GM10266 (cell line): ENCODE data around the gene SH3GLB1.

ENCODE experiments used
- DNase-seq: peaks from one replicate; pipeline ENCODE4 v3.0.0; 2012; ENCODE audit errors: extremely low spot score
- TF ChIP-seq, protein P1 (sequence below): IDR thresholded peaks from 2 replicates; pipeline ENCODE4 v1.5.1; 2012; ENCODE audit warnings: mild to moderate bottlenecking, low read depth; ENCODE audit not compliant: control insufficient read depth, insufficient read depth; ENCODE audit errors: missing control alignments

The SH3GLB1 gene

GRCh38 chr1:86753700-86754099 lies 49.3 kb downstream of the SH3GLB1 start:
- no peak for DNase-seq
- TF ChIP-seq, protein P1, sequence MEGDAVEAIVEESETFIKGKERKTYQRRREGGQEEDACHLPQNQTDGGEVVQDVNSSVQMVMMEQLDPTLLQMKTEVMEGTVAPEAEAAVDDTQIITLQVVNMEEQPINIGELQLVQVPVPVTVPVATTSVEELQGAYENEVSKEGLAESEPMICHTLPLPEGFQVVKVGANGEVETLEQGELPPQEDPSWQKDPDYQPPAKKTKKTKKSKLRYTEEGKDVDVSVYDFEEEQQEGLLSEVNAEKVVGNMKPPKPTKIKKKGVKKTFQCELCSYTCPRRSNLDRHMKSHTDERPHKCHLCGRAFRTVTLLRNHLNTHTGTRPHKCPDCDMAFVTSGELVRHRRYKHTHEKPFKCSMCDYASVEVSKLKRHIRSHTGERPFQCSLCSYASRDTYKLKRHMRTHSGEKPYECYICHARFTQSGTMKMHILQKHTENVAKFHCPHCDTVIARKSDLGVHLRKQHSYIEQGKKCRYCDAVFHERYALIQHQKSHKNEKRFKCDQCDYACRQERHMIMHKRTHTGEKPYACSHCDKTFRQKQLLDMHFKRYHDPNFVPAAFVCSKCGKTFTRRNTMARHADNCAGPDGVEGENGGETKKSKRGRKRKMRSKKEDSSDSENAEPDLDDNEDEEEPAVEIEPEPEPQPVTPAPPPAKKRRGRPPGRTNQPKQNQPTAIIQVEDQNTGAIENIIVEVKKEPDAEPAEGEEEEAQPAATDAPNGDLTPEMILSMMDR = peak; percentile 18

DNA sequence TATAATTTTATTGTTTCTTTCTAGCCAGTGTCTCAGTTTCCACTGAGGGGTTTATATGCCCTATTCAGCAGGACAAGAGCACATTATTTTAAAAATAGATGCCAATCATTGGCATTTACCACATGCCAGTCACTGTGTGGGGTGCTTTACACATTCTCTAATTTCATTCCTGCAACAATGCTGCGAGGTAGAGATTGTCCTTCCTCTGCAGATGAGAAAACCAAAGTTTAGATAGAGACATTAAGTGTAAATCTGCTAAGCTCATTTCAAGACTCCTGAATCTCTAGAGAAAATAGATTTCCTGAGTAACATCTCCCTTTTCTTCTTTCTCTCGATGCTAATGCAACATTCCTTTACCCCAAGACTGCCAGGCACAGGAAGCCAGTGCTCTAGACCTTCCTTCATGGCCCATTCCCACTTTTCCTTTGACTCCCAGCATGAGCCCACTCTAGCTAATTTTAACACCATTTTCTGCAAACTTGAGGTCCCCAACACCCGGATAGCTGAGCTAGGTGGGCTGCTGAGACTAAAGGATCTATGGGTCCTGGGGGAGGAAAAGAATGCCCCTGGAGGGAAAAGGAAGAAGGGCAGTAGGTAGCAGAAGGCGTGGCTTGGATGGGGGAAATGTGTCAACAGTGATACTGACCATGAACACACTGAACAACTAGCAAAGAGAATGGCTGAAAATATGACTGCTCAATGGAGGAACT lies 50.0 kb downstream of the SH3GLB1 start:
- TF ChIP-seq, protein P1 = no peak
- DNase-seq = no peak

GRCh38 chr1:86756062-86756406 lies 51.7 kb downstream of the SH3GLB1 start:
- DNase-seq = no peak
- TF ChIP-seq, protein P1 = no peak

DNA sequence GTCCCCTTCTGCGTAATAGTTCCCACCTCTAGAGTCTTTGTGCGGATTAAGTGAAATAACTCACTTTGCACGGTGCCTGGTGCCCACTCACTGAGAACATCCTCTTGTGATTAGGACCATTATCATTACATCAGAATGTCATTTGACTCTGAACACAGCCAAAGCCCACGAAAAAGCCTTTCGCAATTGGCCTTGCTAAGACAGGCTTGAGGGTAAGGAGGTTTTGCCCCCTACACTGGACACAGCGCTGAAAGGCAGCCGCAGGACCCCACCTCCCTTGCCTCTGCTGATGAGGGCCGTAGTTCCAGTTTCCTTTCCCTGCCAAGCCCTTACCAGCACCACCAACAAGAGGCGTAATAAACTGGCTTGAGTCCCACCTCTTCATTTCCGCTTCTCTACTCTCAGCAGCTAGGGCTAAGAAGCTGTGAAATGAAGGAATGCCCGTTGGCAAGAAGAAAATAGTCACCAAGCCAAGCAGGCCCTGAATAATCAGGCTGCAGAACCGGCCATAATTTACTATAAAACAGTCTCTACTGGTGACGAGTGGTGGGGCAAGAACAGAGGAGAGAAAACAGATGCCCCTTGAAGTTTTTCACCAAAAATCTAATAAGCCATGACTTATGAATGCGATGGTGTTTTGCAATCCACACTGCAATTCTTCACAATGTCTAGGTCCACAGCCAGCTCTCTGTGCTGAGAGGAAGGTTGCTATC lies 53.1 kb downstream of the SH3GLB1 start:
- TF ChIP-seq, protein P1 = no peak
- no peak for DNase-seq

DNA sequence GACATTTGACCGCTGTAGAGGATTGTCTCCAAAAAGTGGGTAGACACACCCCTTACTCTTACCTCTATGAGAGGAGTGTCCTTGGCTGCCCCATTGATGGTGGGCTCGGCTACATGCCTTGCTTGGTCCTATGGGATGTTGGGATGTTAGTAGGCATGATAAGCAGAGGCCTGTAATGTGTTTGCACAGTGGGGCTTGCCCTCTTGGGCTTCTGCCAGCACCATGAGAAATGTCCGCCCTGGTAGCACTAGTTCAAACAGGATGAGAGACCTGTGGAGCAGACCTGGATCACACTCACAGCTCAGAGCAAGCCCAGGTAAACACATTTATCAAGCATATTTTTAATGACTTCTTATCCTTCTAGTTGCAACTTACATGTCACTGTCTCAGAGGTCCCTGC lies 54.2 kb downstream of the SH3GLB1 start:
- TF ChIP-seq, protein P1 = no peak
- no peak for DNase-seq

- TF ChIP-seq, protein P1 = no peak
- DNase-seq = no peak
Measured at GRCh38 chr1:86760199-86760598, 55.8 kb downstream of the SH3GLB1 start.

DNA sequence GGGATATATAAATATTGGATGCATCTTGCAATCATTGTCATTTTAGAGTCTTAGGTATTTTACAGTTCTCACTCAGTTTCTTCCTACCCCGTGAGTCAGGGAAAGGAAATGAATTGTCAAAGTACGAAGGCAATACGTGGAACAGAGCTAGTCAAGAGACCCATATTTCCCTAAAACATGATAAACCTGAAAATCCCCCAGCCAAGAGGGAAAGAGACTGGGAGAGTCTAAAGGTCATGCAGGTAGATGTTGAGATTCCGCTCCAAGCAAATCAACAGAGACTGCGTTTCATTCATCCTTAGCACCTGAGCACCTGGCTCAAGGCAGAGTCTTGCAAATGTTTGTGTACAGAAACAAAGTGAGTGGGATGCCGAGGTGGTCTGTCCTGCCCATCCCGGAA lies 58.0 kb downstream of the SH3GLB1 start:
- TF ChIP-seq, protein P1 = no peak
- no peak for DNase-seq
